HG02763 (cell line): ENCODE measurements around the gene CD276.

ENCODE experiments used
- ATAC-seq: cut with Tn5 transposase; IDR thresholded peaks from one replicate; pipeline ENCODE4 v1.9.1; 2021; ENCODE audit warnings: mild to moderate bottlenecking, moderate library complexity; ENCODE audit not compliant: unreplicated experiment

Gene CD276

DNA sequence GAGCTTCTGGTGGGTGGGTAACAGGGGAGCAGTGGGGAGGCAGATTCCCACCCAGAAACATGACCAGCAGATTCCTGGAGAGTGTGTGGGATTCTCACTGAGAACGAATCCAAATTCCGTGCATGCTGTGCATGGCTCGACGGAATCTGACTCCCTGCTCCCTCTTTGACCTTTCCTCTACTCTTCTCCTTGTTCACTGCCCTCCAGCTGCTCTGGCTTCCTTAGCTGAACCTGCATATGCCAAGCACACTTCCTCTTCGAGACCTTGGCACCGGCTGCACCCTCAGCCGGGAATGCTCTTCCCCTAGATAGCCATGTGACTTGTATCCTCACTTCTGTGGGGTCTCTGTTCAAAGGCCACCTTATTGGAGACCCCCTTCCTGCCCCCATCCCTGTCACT lies 62.7 kb downstream of the CD276 start:
- no peak for ATAC-seq

DNA sequence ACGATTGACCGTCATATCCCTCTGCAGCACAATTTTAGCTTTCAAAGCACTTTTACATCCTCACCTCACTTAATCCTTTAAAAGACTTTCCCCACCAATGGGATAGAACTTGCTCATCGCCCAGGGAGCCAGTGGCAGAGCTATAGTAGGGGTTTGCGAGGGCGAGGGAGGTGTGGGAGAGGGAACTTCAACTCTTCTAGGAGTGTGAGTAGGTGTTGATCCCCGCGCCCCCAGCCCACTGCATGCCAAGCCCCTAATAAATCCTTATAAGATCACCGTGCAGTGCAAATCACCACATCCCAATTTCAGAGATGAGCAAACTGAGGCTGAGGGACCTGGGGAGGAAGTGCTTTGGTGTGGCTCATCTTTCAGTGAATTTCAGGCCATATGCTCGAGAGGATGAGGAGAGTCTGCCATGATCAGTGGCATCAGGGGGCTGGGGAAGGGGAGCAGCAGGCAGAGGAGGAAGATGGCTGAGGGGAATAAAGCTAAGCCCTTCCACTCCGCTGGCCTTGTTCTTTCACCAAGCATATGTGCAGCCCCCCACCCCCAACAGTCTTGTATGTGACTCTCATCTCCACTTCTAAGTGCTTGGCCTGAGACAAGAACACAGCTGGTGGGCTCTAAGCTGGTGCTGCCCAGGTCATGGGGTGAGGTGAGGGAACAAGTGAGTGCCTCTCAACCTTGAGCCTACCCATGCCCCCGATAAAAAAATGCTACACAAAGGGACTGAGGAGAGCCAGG lies 63.8 kb downstream of the CD276 start:
- ATAC-seq, result no peak

DNA sequence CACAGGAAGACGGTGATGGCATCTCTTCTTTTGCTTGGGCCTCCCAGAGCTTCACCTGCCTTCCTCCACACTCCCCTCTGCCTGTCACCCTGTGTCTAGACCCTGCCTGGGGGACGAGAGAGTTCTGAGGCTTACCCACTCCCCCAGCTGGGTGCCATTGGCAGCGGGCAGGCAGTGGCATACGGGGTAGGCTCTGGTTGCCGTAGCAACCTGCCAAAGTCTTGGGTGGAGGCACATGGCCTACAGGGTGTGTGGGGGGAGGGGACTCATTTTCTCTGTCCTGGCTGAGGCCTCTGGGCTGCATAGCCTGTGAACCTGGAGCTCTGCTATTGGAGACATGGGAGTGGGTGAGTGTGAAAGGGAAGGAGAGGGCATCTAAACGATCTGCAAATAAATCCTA lies 64.5 kb downstream of the CD276 start:
- no peak for ATAC-seq

DNA sequence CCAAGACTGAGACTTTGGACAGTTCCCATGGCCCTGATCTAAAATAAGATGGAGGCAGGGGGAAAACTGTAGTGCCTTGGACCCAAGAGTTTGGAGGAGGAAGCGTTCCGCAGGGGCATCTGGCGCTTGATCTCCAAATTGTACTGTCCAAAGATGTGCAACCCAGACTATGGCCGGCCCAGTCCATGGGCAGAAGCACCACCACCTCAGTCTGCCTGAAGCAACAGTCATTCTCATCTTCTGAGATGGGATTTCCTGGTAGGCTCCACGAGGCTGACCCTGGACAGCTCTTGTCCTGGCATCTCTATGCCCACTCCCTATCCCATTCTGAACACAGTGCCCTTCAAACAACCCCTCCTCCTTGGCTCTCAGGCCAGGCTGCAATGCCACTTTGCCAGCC lies 65.3 kb downstream of the CD276 start:
- ATAC-seq, result no peak

DNA sequence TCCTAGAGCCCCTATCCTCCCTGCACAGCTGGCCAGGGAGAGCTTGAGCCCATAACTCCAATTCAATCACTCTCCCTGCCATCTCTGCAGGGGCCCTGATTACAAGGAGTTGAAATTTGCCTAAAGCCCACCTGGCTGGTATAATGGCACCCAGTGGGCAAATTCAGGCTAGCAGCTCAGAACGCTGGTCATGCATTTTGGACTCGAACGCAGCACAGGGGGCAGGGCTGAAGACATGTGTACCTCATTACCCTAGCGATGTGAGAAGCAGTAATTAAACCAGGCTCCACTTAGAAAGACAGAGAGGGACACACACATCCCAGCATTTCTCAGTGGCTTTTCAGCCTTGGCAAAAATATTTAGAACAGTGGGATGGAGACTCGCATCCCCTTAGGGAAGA lies 65.8 kb downstream of the CD276 start:
- no peak for ATAC-seq

DNA sequence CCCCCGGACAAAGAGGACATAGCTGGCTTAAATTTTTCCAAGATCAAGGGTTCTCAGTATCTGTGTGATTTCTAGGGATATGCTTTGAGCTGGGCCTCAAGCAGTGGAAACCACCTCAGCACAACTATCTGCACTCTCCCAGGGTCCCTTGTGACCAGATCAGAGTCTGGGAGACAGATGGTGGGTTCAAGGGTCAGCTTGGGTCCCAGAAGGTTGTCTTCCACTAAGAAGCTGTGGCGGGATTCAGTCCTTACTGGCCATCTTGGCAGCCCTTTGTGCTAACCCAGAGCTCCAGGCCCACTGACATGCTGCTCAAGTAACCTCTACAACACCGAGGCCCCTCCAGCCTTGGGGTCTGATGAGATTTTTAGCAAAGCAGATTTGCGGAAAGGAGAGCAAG lies 66.3 kb downstream of the CD276 start:
- ATAC-seq, result no peak

DNA sequence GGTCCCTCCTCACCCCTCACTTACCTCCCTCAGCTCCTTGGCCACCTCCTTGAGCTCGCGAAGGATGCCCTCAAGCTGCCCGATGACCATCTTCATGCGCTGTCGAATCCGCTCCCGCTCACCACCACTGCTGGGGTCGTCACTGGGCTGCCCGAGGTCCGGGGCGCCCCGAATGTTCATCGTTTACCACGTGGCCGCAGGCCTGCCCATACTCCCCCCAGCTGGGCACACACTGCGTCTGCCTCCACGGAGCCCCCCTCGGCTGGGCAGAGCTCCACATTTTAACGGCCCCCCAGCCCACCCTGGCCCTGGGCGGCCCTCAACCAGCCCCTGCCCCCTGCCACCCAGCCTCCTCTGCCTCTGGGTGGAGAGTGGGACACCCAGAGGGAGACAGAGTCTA lies 66.8 kb downstream of the CD276 start:
- no peak for ATAC-seq

DNA sequence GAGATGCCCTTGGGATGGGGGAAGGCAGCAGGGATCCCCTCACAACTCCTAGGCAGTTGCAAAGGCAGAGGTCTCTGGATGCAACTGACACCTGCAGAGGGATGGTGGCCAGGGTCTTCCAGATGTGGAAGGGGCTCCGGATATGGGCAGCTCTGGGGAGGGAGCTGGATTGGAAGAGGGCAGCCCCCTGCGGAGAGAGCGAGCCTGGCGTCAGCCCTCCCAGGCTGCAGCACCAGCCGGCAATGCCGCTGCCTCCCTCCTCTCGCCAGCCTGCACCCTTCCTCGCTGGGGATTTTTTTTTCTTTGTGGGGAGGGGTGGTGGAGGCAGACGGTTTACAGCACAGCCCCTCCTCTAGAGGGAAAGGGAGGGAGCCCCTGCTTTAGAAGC lies 67.3 kb downstream of the CD276 start:
- ATAC-seq, result no peak

DNA sequence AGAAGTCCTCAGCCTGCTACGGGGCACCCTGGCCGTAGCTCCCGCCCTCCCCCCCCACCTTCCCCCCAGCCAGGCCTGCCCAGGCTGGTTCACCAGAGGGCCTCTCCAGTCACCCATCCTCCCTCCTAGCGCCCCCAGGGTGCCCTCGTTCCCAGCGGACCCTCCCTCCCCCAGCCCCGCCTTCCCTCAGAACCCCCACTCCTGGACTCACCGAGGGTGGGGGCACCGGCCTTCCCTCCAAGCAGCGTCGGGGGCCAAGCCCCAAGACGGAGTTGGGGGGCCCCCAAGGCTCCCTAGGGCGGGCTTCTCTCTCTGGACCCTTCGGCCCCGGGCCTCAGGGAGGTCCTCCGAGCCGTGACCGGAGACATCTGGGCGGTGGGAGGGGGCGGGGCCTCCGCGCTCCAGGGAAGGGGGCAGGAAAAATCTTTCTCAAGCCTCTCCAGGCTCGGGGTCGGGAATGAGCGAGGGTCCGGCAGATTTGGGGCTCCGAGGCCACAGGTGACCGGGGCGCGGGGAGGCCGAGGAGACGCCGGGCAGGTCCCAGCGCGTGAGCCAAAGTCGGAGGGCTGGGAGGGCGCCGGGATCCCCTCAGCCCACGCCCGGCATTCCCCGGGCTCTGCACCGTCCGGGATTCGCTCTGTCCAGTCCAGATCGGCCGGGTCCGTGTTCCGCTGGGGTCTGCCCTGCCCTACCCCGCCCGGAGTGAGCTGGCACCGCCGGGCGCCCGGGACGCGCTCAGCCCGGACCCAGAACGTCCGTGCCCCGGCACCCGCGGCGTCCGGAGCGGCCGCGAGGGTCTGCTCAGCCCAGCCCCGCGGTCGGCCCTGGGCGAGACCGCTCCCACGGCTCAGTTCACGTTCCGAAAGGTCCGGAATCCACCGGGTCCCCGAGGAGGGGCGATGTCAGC lies 68.0 kb downstream of the CD276 start:
- no peak for ATAC-seq

DNA sequence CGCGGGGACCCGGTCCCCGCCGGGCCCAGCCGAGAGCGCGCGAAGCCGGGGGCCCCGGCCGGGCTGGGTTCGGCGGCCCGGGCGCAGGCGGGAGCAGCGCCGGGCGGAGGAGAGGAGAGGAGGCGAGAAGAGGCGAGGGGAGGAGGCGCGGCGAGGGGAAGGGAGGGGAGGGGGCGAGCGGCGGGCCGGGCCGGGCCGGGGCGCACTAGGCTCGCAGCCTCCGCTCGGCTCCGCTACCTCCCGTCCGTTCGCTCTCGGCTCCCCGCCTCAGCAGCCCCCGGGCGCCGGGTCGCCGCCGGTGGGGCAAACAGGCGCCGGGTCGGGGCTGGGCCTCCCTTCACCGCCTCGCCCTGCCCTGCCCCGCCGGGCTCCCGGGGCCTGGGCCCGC lies 68.6 kb downstream of the CD276 start:
- no peak for ATAC-seq

DNA sequence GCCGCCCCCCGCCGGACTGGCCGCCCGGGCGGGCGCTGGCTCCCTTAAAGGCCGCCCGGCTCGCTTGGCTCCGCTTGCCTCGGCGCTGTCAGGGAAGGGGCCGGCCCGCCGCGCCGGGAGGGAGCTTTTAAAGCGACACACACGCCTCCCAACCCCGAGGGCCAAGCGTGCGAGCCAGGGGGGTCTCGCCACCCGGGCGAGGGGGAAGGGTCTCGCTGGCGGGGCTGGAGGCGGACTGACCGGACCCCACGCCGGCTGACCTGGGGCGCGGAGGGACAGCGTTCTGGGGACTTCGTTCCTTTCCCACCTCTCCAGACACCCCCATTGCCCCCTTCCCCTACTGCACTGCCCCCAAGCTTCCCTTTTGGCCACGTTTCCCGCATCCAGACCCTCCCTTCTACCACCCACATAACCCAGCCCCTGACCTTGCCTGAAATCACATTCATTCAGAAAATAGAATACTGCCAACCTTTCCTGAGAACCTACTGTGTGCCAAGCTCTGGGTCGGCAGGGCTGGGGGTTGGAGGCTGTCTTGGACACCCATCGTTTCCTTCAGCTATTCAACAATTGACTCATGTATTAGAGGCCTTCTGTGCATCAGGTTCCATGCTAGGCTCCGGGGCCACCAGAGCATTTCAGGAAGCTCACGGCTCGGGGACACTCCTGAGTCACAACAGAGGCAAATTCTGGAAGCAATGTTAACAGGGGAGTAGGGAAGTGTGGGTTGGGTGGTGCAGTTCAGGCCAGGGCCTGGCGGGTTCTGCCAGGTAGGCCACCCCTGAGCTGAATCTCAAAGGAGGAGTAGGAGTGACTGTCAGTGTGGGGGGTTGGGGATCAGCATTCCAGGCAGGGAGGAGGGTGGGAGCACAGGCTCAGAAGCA lies 69.3 kb downstream of the CD276 start, which contains the start of gene INSYN1:
Gene INSYN1, minus strand, starts transcription at position 102 of the 881 bp plus-strand sequence. CDS start 2,221 bp downstream, outside the sequence.
- no peak for ATAC-seq

DNA sequence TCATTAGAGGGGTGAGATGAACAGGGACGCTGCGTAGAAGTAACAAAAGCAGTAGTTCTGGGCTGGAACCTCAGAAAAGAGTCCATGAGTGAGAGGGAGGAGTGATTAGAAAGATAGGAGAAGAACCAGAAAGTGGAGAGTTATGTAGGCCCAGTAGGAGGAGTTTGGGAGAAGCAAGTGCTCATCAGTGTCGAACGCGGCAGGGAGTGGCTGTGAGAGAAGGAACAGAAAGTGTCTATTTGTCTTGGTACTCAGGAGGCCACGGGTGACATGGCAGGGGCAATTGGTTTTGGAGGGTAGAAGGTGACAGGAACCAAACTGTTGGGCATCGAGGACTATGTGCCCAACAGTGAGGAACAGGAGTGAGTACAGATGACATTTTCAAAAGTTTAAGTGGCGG lies 70.3 kb downstream of the CD276 start:
- no peak for ATAC-seq

DNA sequence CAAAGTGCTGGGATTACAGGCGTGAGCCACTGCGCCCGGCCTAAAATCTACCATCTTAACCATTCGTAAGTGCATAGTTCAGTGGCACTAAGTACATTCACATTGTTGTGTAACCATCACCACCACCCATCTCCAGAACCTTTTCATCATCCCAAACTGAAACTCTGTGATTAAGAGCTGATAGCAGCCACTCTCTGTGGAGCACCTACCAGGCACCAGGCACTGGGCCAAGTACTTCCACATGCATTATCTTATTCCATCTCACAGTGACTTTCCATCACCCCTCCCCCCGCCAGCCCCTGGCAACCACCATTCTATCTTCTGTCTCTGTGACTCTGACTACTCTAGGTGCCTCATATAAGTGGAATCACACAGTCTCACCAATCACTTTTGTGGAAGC lies 71.3 kb downstream of the CD276 start:
- ATAC-seq, result no peak

DNA sequence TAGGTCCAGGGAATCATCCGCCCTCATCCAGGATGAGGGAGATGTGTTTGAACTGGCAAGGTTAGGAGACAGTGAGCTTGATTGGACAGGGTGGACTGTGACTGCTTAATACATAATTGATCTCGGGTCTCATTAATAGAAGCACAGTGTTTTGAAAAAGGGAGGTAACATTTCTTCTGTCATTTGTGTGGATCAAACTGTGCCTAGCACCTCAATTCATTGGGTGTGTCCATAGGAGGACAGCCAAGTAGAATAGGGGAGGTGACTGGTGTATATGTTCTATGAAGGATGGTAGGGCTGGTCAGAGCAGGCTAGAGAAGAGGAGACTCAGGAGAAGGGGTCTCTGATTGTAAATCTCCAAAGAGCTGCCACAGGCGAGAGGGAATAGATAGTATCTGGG lies 71.8 kb downstream of the CD276 start:
- ATAC-seq, result no peak

DNA sequence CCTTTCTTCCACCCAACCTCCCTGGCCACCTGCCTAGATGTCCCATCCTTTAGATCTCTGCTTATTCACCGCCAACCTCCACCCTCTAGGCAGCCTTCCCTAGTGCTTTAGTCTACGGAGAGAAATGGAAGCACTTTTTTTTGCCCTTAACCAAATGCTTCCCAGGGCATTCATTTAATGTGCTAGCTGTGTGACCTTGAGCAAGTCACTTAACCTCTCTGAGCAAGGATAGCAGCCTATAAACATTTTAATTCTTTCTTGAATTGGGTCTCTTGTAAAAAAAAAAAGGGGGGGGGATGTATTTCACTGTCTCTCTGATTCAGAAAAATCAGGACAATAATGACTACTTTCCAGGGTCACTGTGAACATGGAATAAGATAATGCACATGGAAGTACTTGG lies 72.2 kb downstream of the CD276 start:
- no peak for ATAC-seq

DNA sequence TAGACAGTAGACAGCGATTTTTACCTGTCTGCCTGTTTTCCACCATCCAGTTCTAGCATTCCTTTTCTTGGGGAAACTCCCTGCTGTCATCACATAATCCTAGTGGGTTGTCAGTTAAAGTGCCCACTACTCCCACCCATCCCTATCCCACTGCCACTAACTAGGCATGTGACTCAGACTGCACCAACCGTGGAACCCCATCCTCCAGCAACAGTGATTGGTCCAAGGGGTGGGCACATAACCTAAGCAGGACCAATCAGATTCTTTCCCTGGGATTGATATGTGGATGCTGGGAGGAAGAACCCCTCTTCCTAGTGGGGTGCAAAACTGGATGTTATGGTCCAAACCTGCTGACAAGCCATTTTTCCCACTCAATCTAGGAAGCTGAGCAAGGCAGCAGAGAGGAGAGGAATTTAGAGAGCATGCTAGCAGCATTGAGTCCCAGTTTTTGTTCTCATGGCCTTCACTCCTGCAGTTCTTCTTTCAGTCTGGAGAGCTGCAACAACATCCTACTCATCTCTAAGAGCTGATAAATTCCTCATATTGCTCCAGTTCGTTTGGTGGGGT lies 72.8 kb downstream of the CD276 start:
- no peak for ATAC-seq

DNA sequence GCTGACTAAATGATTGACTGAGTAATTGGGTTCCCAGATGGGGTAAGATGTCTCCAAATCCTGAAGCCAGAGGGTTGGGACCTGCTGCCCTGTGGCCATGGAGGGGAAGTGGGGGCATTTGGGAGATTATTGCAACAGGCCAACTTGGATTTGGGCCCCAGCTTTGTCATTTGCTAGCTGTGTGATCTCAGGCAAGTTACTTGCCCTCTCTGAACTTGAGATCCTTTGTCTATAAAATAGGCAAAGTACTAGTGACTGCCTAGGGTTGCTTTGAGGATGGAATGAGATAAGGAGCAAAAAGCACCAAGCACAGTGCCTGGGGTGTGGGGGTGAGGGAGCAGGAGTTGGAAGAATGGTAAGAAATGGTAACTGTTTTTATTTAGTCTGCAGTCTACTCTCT lies 73.4 kb downstream of the CD276 start:
- ATAC-seq, result no peak

DNA sequence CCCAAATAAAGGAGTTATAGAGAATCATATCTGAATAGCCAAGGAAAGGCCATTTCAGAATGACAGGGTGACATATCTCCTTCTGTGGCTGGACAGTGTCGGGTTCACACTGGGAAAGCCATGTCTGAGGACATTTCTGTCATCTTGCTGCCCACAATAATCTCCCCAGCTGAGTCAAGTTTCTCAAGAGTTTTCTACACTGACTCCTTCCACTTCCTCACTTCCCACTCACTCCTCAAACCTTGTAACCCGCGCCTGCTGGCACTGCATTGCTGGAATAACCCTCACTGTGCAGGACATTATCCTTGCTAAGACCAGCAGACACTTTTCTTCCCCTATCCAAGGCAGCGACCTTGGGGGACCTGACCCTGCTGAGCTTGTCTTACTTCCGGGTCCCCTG lies 74.3 kb downstream of the CD276 start:
- ATAC-seq, result no peak

DNA sequence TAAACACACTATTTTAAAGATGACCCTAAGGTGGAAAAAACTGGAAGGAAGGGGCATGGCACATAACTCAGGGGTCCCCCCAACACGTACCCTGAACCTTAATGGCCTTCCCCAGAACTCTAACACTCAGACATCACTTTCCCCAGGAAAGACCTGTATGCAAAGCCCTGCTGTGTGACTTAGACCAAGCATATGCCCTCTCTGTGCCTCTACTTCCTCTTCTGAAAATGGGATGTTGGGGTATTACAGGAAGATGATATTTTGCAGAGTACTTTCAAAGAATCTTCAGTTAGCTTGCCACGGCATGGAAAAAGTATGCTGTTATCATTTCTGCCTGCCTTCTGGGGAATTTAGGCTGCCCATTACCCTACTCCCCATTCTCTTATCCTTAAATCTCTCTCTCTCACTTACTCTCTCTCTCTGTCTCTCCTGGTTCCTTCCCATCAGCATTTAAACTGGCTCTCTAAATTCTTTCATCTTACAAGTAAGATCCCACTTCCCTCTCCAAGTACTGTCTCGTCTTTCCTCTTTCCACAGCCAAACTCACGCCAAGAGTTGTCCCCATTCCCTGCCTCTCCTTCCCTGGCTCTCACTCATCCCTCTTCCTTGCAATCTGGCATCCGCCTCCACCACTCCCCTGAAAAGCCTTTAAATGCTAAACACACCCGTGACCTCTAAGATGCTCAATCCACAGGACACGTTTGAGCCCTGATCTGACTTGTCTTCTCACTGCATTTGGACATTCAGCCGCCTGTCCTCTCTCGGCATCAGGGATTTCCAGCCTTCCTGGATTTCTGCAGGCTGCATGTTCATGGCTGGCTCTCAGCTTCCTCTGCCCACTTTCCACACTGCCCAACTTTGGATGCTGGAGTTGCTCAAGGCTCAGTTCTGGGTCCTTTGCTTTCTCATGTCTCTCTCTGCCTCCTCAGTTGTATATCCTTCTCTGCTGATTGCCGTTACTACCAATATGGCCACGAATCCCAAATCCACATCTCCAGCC lies 76.4 kb downstream of the CD276 start:
- no peak for ATAC-seq

DNA sequence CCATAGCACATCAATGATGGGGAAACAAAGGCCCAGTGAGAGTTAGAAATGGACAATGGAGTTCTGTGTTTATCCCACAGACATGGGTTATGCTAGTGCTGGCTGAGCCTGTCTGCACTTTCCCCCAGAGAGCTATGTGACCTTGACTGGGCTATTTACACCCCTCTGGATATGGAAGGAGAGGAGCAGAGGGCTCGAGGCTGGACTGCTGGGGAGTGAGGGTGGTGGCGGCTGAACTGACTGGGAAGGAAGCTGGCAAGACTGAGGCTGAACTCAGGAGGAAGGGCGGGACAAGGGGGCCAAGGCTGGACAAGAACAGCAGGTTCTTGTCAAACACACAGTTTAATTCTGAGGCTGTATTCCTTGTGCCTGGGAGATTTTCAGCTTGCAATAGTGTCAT lies 79.7 kb downstream of the CD276 start:
- no peak for ATAC-seq
